CD4-positive, alpha-beta T cell treated with Interleukin-6 for 4 hours (primary cell): Measurements from ENCODE around the gene HEXA.

Experiments
- DNase-seq: peaks from one replicate; pipeline ENCODE4 v3.0.0-alpha.2; 2020; ENCODE audit warnings: mixed read lengths

The HEXA gene

DNA sequence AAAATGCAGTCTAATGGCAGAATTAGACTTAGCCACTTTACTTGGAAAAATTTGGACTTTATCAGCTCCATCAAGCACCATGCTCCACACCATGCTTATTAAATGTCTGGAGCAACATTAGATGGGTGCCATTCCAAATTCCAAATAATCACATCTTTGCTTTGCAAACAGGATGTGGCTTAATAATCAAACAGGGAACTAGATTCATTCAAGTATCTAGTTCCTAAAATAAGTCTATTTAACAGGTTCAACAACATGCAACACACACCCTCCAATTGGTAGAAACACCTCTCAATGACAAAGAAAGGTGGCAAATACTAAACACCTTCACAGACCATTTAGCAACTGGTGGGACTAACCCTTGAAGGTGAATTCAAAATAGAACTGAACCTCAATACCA, 3.5 kb downstream of the HEXA start:
- no peak for DNase-seq

DNA sequence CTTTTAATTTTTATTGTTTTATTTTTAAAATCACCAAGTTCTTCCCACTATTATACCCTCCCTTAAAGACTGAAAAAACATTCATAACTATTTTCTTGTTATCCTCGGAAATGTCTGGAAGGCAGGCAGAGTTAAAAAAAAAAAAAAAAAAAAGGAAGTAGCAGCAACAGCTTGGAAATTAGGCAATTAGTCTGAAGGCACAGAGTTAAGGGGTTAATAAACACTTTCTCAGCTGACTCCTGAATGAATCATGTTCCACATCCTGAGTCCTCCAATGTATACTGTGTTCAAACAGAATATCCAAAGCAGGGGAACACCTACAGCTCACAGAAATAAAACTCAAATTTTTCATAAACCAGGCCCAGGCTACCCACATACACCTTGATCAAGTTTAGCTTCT, 5.8 kb downstream of the HEXA start:
- no peak for DNase-seq

DNA sequence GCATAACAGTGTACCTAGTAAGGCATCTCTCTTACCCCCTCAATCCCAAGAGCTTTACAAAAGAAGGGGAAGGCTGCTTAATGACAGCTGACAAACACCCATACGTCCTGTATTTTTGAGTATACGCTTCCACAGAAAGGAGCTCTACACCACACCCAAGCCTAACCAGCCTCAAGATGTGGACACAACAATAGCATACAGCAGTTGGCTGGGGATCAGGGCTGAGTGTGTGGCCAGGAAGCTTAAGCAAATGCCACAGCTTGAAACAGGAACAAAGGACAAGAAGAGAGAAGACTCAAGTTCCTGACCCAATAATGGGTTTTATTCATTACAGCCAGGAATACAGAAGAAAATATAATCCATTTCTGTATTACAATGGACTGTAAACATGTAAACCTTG, 6.9 kb downstream of the HEXA start:
- DNase-seq: no peak

- DNase-seq: no peak
Measured at GRCh38 chr15:72368325-72368724, 7.5 kb downstream of the HEXA start.

DNA sequence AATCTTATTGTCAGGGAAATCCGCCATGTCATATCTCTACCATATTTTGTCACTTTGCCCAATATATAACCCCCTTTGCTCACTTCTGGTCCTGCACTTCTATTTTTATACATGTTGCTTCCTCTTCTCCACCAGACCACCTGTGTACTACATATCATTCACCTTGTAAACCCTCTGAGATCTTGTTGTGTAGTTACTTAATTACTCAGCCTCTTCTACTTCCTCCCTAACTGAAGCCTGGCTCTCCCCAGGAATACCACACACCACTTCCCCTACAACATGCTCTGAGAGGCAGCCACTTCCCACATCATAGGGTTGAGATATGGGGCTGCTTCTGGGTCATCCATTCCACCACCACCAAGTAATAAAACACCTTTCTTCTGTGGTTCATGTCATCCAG, 10.0 kb downstream of the HEXA start:
- DNase-seq: peak; percentile 39

- no peak for DNase-seq
Measured at GRCh38 chr15:72361176-72361575, 14.6 kb downstream of the HEXA start.

- DNase-seq: no peak
Measured at GRCh38 chr15:72358650-72359171, 17.1 kb downstream of the HEXA start.

- DNase-seq: no peak
Measured at GRCh38 chr15:72358121-72358520, 17.7 kb downstream of the HEXA start.

GRCh38 chr15:72354496-72354895, 21.3 kb downstream of the HEXA start:
- DNase-seq: no peak

DNA sequence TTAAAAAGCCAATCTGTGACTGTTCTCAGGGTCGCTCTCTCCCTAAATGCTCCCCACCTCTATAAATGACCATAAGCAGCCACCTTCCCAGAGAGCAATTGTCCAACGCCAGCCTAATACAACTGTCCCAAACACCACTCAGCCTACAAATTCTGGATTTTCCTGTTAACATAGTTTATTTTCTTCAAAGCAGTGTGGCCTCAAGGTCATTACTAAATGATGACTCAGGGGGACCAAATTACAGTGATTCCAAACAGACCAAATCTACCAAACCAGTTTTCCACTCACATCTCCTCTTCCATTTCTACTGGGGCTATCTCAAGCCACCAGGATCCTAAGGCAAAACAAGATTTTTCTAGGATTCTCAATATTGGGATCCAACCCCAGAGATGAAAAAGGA, 22.5 kb downstream of the HEXA start:
- no peak for DNase-seq

GRCh38 chr15:72345806-72346205, 30.0 kb downstream of the HEXA start:
- no peak for DNase-seq

DNA sequence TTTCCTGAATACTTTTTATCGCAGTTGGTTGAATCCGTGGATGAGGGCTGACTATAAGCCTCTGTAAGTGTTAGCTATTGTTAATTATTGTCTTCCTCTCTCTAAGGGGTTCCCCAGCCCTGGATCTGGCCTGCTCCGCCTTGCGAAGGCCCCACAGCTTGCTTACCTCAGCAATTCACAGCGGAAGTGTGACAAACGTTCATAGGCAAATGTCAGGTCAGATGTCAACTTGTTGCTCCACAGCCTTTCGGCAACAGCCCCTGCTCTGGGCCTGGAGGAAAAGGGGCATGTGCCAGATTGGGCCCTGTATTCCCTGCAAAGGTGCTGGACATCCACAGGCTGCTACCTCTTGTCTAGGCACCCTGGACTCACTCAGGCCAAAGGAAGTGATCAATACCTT, 30.5 kb downstream of the HEXA start:
- DNase-seq: no peak

- no peak for DNase-seq
Measured at GRCh38 chr15:72344602-72345001, 31.2 kb downstream of the HEXA start.

GRCh38 chr15:72342385-72342784, 33.4 kb downstream of the HEXA start:
- DNase-seq: peak; percentile 64

DNA sequence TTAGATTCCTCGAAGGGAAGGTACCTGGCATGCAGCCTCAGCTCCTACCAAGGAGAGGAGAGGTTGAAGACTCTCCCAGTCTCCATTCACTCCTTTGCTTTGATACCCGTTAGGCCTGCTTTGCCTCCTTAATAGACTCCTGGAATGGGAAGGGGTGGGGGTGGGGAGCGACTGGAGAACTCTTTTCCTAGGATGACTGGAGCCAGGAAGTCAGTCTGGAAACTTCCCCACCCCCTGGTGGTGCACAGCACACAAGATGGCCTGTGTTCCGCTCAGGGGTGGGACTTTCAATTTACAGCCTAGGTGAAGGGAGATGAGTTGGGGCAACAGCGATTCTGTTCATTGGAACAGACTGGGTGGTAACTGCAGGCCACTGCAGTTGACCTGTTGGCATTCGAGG, 34.5 kb downstream of the HEXA start:
- no peak for DNase-seq

GRCh38 chr15:72340366-72340765, 35.4 kb downstream of the HEXA start:
- no peak for DNase-seq

DNA sequence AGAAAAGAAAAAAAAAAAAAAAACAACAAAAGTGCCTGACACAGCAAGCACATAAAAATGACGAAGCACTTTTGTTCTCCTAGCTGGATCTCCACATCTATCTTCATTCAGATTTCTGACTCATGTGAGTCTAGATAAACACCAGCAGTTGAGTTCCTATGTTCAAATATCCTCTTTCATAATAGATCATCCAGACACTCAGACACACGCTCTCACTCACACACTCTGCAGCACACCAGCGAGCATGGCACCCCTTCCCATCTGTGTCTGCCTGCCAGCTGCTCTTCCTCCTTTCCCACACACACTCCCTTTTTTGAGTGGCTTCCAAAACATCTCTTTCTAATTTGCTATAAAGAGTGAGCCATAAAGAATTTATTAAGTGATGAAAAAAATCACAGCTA, 36.0 kb downstream of the HEXA start:
- no peak for DNase-seq

GRCh38 chr15:72338617-72339321, 37.0 kb downstream of the HEXA start:
- DNase-seq: no peak

GRCh38 chr15:72338148-72338547, 37.7 kb downstream of the HEXA start:
- no peak for DNase-seq

GRCh38 chr15:72334842-72335241, 41.0 kb downstream of the HEXA start:
- DNase-seq: no peak

DNA sequence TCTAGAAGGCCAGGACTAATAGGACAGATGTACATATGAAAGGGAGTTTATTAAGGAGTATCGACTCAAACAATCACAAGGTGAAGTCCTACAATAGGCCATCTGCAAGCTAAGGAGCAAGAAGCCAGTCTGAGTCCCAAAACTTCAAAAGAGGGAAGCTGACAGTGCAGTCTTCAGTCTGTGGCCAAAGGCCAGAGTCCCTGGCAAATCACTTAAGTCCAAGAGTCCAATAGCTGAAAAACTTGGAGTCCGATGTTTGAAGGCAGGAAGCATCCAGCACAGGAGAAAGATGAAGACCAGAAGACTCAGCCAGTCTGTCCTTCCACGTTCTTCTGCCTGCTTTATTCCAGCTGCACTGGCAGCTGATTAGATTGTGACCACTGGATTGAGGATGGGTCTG, 44.8 kb downstream of the HEXA start:
- no peak for DNase-seq

GRCh38 chr15:72323752-72324151, 52.1 kb downstream of the HEXA start:
- no peak for DNase-seq

- DNase-seq: peak; percentile 73
Measured at GRCh38 chr15:72319985-72320671, 55.7 kb downstream of the HEXA start, which contains the start of gene CELF6. TSS of gene CELF6 (minus strand) at chr15:72320157. CDS start at chr15:72319874, 283 bp downstream.

GRCh38 chr15:72319360-72319984, 56.3 kb downstream of the HEXA start:
- DNase-seq: peak; percentile 62
